Osteoblast (primary cell): Measurements from ENCODE around the gene FLCN. TPM values are rescaled to one million over a fixed set of nuclear protein-coding genes. Genes with fewer than 3 reads are reported as not detected.

ENCODE experiments used
- DNase-seq: peaks from one replicate; pipeline ENCODE4 v3.0.0; 2011; ENCODE audit warnings: low spot score, mixed read lengths; ENCODE audit not compliant: insufficient read length; ENCODE audit errors: missing footprints
- H2AFZ ChIP-seq: 2 replicates; pipeline ENCODE4 v1.6.0; 2011; ENCODE audit warnings: mild to moderate bottlenecking, low read length
- H3K27ac ChIP-seq: 2 replicates; pipeline ENCODE4 v1.5.1; 2011; ENCODE audit warnings: mild to moderate bottlenecking, low read depth, low read length, moderate library complexity
- H3K27me3 ChIP-seq: 2 replicates; pipeline ENCODE4 v1.6.0; 2012; ENCODE audit warnings: mild to moderate bottlenecking, control low read depth, inconsistent platforms, low read length, moderate library complexity; ENCODE audit not compliant: insufficient read depth
- H3K36me3 ChIP-seq: 2 replicates; pipeline ENCODE4 v1.5.1; 2011; ENCODE audit warnings: mild to moderate bottlenecking, low read length, control low read depth, moderate library complexity; ENCODE audit not compliant: insufficient read depth
- H3K4me1 ChIP-seq: 2 replicates; pipeline ENCODE4 v1.5.1; 2011; ENCODE audit warnings: mild to moderate bottlenecking, low read length, control low read depth, moderate library complexity; ENCODE audit not compliant: insufficient read depth
- H3K4me2 ChIP-seq: 2 replicates; pipeline ENCODE4 v1.6.0; 2011; ENCODE audit warnings: mild to moderate bottlenecking, low read length; ENCODE audit not compliant: insufficient read depth
- H3K4me3 ChIP-seq: fragments of 200-600 bp; sonication (generic); 3 replicates; pipeline ENCODE4 v1.5.1; 2012; ENCODE audit warnings: mild to moderate bottlenecking, low read length, inconsistent platforms; ENCODE audit not compliant: insufficient read depth
- H3K79me2 ChIP-seq: 2 replicates; pipeline ENCODE4 v1.6.0; 2012; ENCODE audit warnings: mild to moderate bottlenecking, low read length, control low read depth, inconsistent platforms; ENCODE audit not compliant: insufficient read depth
- H3K9me3 ChIP-seq: 2 replicates; pipeline ENCODE4 v1.5.1; 2011; ENCODE audit warnings: low read depth, low read length, control low read depth
- H4K20me1 ChIP-seq: 2 replicates; pipeline ENCODE4 v1.6.0; 2012; ENCODE audit warnings: mild to moderate bottlenecking, low read length, control low read depth; ENCODE audit not compliant: insufficient read depth
- CTCF ChIP-seq: IDR thresholded peaks from 2 replicates; pipeline ENCODE4 v1.5.1; 2011; ENCODE audit warnings: mild to moderate bottlenecking, low read depth, low read length, moderate library complexity; ENCODE audit errors: extremely low read depth
- total RNA-seq: library from RNA; depleted of rRNA; stranded (reverse); fragments of >200 nt; gene quantifications from 2 replicates; pipeline ENCODE4 v1.2.3, GENCODE V29; 2012

Gene FLCN
- total RNA-seq, 1 donor, result 174 TPM

DNA sequence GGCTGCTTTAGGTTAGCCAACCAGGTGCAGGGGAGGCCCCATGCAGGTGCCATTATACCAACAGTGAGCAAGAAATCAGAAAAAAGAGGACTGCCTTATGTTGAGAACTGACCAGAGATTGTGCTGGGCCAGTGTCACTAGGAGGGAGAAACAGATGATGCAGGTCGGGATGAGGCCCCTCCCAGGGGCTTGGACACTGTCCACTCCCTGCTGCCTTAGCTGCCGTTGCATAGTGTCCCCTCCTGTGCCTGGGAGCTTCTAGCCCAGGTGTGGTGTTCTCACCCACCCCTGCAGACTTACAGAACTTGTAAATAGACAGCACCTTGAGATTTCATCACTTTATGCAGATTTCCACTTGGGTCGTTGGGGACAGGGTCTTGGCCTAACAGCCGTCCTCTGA, 67.6 kb downstream of the FLCN start:
- H2AFZ ChIP-seq, result no peak overlapping the region
- no peaks in the 10 kb centered on the region for H3K4me1 ChIP-seq
- H3K9me3 ChIP-seq, result no peaks in the 10 kb centered on the region
- peaks cover 16% of the 10 kb centered on the region for H3K79me2 ChIP-seq
- DNase-seq, result peak; percentile 54
- no peaks in the 10 kb centered on the region for H3K27me3 ChIP-seq
- no peak overlapping the region for H3K27ac ChIP-seq
- TF ChIP-seq CTCF, result no peak
- no peak overlapping the region for H3K4me3 ChIP-seq
- no peak overlapping the region for H3K4me2 ChIP-seq
- H3K36me3 ChIP-seq, result peaks cover 93% of the 10 kb centered on the region
- peaks cover 53% of the 10 kb centered on the region for H4K20me1 ChIP-seq

DNA sequence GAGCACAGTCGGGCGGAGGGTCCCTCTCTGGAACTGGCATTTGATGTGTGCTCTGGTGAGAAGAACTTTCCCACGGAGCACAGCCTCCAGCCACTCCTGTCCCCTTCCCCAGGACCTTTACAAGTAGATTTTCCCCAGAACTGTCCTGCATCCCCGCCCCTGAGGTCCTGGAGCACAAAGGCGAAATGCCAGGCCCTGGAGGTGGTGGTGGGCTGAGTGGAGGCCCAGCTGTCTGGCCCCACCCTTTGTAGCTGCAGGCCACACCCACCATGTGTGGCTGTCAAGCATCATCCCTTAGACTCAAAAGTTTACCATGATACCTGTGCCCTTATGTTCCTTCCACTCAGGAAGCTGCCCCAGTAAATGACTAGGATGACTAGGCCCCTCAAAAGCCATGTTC, 68.6 kb downstream of the FLCN start:
- no peaks in the 10 kb centered on the region for H3K9me3 ChIP-seq
- H3K27me3 ChIP-seq, result no peaks in the 10 kb centered on the region
- H3K27ac ChIP-seq, result no peak overlapping the region
- H3K79me2 ChIP-seq, result peaks cover 16% of the 10 kb centered on the region
- no peak for TF ChIP-seq CTCF
- peak; percentile 71 for DNase-seq
- H3K36me3 ChIP-seq, result peaks cover 93% of the 10 kb centered on the region
- no peak overlapping the region for H2AFZ ChIP-seq
- H3K4me3 ChIP-seq, result no peak overlapping the region
- peaks cover 54% of the 10 kb centered on the region for H4K20me1 ChIP-seq
- no peak overlapping the region for H3K4me2 ChIP-seq
- H3K4me1 ChIP-seq, result no peaks in the 10 kb centered on the region

GRCh38 chr17:17167986-17168385, 69.0 kb downstream of the FLCN start:
- Histone ChIP-seq H3K79me2 (peaks cover 20% of the 10 kb centered on the region), H3K4me1 (no peaks in the 10 kb centered on the region), H3K4me2 (no peak overlapping the region), H4K20me1 (peaks cover 56% of the 10 kb centered on the region), H3K27me3 (no peaks in the 10 kb centered on the region), H3K4me3 (no peak overlapping the region), H2AFZ (no peak overlapping the region), H3K36me3 (peaks cover 93% of the 10 kb centered on the region), H3K27ac (no peak overlapping the region), H3K9me3 (no peaks in the 10 kb centered on the region)
- DNase-seq, result peak; percentile 86
- TF ChIP-seq CTCF, result no peak

- no peak for TF ChIP-seq CTCF
- H4K20me1 ChIP-seq, result peaks cover 59% of the 10 kb centered on the region
- peaks cover 93% of the 10 kb centered on the region for H3K36me3 ChIP-seq
Observed at GRCh38 chr17:17167356-17167755, 69.6 kb downstream of the FLCN start.

More at GRCh38 chr17:17167356-17167755, 69.6 kb downstream of the FLCN start:
- no peak overlapping the region for H3K27ac ChIP-seq
- peak; percentile 65 for DNase-seq
- H3K27me3 ChIP-seq, result no peaks in the 10 kb centered on the region
- H3K4me1 ChIP-seq, result no peaks in the 10 kb centered on the region
- peaks cover 23% of the 10 kb centered on the region for H3K79me2 ChIP-seq
- no peak overlapping the region for H3K4me2 ChIP-seq
- H3K4me3 ChIP-seq, result no peak overlapping the region
- H2AFZ ChIP-seq, result no peak overlapping the region
- H3K9me3 ChIP-seq, result no peaks in the 10 kb centered on the region
